ENCODE data around the gene ABCB9. TPM values are rescaled to one million over a fixed set of nuclear protein-coding genes. Genes with fewer than 3 reads are reported as not detected.

ABCB9 gene
- total RNA-seq, 2 experiments from 2014 or later, result 4.7 to 6.7 TPM

DNA sequence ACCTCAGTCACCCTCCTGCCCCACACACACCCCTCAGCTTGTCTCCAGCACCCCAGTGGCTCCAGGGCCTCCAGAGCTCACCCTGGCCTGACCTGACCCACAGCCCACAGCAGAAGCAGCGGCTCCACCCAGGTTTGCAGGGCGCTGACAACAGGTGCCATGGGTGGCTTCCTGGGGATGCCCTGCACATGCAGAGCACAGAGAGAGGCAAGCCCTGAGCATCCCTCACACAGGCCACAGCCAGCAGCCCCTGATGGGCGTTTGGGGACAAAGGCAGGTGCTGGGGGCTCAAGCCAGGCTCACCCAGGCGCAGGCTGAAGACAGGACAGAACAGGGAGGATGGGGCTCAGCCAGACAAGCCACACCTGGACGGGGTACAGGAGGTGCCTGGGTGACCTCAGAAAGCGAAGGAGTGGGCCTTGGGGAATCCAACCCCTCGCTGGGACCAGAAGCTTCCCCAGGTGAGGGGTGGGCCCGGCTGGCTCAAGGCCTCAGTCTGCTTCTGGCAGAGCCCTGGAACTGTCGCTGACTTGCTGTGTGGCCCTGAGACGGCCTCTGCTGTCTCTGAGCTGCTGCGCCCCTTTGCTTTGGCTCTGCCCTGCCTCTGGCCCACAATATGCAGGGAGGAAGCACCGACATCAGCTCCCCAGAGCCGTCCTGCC, 24.8 kb upstream of the ABCB9 start:
- H3K36me3 Mint-ChIP-seq (ENCODE audit: low read depth), result peaks cover 3% of the 10 kb centered on the region
- H3K4me1 Mint-ChIP-seq, result no peaks in the 10 kb centered on the region
- H3K27ac Mint-ChIP-seq, result no peak overlapping the region
- ChIA-PET CTCF (interaction anchor here (1.1 to 1.8 kb wide), 3 partner anchors 9 to 78 kb away, joined by 3 to 6 read pairs (median 4); no protein-coding TSS in a partner anchor), POLR2A (no interaction called here)
- H3K9me3 Mint-ChIP-seq, result no peaks in the 10 kb centered on the region
- H3K4me3 Mint-ChIP-seq, result no peak overlapping the region
- no peak for DNase-seq
- no peaks in the 10 kb centered on the region for H3K27me3 Mint-ChIP-seq

DNA sequence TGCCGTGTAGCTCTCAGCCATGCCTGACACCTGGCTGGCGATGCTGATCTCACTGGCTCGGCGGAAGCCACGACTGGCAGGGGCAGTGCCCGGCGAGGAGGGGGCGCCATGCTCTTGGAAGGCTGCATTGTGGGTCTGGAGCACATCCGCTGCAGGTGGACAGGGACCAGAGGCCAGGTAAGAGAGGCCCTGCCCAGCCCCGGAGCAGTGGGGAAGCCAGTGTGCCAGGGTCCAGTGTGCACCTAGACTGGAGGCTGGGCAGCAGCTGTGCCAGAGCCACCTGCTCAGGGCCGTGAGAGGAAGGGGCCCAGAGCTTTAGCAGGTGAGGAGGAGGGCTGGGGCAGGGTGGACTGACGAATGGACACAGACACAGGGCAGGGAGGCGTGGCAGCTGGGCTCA, 24.3 kb upstream of the ABCB9 start:
- Mint-ChIP-seq H3K27ac (no peak overlapping the region), H3K27me3 (no peaks in the 10 kb centered on the region), H3K4me1 (no peaks in the 10 kb centered on the region), H3K4me3 (no peak overlapping the region), H3K36me3 (ENCODE audit: low read depth) (peaks cover 3% of the 10 kb centered on the region), H3K9me3 (no peaks in the 10 kb centered on the region)
- DNase-seq, result no peak
- CTCF ChIA-PET, result interaction anchor here (0.8 to 2.1 kb wide), 5 partner anchors 9 to 79 kb away, joined by 3 to 6 read pairs (median 4); partner anchors contain the start of gene OGFOD2
- POLR2A ChIA-PET, result no interaction called here

DNA sequence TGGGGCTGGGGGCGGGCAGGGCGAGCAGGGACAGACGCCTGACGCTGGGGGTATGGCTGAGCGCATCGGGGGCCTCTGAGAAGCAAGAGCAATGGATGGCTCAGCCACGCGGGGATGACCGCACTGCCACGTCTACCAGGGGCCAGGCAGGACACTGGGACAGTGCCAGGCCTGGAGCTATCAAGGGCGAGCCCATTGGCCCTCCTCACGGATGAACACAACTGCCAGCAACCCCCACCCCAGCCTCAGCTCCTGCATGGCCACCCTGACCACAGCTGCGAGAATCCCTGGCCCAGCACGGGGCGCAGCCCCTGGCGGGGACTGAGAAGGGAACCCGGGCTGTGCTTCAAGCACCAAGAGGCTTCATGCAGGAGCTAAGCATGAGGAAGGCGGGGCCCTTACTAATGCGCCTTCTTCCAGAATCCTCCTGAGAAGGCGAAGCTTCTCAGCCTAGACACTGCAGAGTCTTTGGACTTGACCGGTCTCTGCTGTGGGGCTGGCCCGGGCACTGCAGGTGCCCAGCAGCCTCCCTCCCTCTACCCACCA, 23.7 kb upstream of the ABCB9 start:
- no peaks in the 10 kb centered on the region for H3K9me3 Mint-ChIP-seq
- no peaks in the 10 kb centered on the region for H3K4me1 Mint-ChIP-seq
- POLR2A ChIA-PET, result no interaction called here
- no peak overlapping the region for H3K27ac Mint-ChIP-seq
- no peaks in the 10 kb centered on the region for H3K27me3 Mint-ChIP-seq
- peaks cover 3% of the 10 kb centered on the region for H3K36me3 Mint-ChIP-seq (ENCODE audit: low read depth)
- no peak for DNase-seq
- CTCF ChIA-PET, result interaction anchor here (0.5 to 2.1 kb wide), 7 partner anchors 8 to 295 kb away, joined by 3 to 6 read pairs (median 4); partner anchors contain the start of gene OGFOD2
- H3K4me3 Mint-ChIP-seq, result no peak overlapping the region

DNA sequence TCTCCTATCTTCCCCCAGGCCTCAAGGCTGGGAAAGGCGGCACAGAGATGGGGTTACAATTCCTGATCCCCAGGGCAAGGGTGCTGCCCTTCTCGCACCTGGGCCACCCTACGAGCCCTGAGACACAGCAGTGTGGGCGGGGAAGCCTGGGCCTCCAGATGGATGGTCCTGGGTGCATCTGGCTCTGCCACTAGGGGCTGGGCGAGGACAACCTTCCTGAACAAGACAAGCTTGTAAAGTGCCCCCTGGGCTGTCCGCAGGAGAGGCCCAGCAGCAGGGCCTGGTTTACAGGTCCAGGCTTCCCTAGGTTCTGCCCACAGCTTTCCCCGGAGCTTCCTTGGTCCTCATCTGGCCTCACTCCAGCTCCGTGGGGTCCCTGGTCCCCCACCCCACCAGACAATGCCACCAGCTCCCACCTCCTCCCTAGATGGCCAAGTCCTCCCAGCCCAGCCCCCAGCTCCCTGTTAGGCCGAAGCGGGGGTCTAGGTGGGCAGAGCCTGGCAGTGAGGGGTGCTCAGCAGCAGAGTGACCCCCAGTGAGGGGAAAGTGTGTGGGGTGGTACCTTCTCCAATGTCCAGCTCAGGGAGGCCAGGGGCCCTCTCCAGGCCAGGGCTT, 23.1 kb upstream of the ABCB9 start:
- ChIA-PET CTCF (interaction anchor here (0.8 to 2.1 kb wide), 4 partner anchors 10 to 21 kb away, joined by 3 to 5 read pairs (median 4); partner anchors contain the start of gene OGFOD2), POLR2A (no interaction called here)
- Mint-ChIP-seq H3K27ac (no peak overlapping the region), H3K36me3 (ENCODE audit: low read depth) (peaks cover 4% of the 10 kb centered on the region), H3K4me3 (no peak overlapping the region), H3K27me3 (no peaks in the 10 kb centered on the region), H3K9me3 (no peaks in the 10 kb centered on the region), H3K4me1 (peaks cover 4% of the 10 kb centered on the region)
- DNase-seq, result no peak

DNA sequence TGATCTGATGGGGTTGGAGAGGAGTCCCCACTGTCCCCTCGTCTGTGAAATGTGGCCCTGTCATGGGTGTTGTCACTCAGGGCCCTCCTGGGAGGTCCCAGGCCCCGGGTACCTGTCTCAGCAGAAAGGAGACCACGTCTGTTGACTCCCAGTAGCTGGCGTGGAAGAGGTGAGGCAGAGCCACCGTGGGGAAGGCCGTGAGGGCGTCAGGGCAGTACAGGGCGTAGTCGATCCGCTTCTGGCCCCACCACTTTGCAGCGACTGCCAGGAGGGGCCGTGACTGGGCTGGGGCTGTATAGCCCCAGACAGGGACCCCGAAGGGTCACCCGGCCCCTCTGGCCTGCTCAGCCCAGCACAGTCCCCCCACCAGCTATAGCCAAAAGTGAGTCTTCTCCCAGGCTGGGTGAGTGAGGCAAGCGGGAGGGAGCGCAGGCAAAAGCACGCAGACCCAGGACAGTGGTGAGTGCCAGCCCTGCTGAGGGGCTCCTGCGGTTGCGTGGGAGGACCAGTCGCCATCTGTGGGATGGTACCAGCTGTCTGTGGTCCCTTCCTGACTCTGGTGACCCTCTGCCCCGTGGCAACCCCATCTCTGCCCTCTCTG, 22.4 kb upstream of the ABCB9 start:
- Mint-ChIP-seq H3K27me3 (no peaks in the 10 kb centered on the region), H3K9me3 (no peaks in the 10 kb centered on the region), H3K4me1 (peaks cover 11% of the 10 kb centered on the region), H3K36me3 (ENCODE audit: low read depth) (peaks cover 5% of the 10 kb centered on the region), H3K27ac (peak overlapping the region; percentile 60), H3K4me3 (no peak overlapping the region)
- DNase-seq, result no peak
- ChIA-PET CTCF (interaction anchor here (1.2 to 2.1 kb wide), 3 partner anchors 9 to 14 kb away, joined by 3 to 5 read pairs (median 4); partner anchors contain the start of gene OGFOD2), POLR2A (no interaction called here)

DNA sequence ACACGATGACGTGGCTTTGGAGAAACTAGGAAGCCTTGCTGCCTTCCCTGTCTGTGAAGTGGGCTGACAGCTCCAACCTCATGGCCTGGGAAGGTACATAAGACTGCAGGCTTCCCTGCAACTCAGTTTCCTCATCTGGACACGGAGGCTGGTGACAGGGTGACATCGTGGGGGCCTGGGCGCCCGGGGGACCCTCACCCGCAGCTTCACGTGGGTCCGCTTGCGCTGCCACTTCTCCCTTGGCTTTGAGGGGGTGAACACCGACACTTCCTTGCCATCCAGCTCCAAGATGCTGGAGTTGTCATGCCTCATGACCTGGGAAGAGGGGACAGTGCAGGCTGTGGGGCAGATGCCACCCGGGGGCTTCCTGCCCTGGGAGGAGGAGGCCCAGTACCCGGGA, 21.8 kb upstream of the ABCB9 start:
- POLR2A ChIA-PET, result no interaction called here
- no peaks in the 10 kb centered on the region for H3K9me3 Mint-ChIP-seq
- no peak for DNase-seq
- CTCF ChIA-PET, result no interaction called here
- no peaks in the 10 kb centered on the region for H3K27me3 Mint-ChIP-seq
- H3K27ac Mint-ChIP-seq, result no peak overlapping the region
- H3K4me1 Mint-ChIP-seq, result peaks cover 17% of the 10 kb centered on the region
- no peak overlapping the region for H3K4me3 Mint-ChIP-seq
- peaks cover 9% of the 10 kb centered on the region for H3K36me3 Mint-ChIP-seq (ENCODE audit: low read depth)

DNA sequence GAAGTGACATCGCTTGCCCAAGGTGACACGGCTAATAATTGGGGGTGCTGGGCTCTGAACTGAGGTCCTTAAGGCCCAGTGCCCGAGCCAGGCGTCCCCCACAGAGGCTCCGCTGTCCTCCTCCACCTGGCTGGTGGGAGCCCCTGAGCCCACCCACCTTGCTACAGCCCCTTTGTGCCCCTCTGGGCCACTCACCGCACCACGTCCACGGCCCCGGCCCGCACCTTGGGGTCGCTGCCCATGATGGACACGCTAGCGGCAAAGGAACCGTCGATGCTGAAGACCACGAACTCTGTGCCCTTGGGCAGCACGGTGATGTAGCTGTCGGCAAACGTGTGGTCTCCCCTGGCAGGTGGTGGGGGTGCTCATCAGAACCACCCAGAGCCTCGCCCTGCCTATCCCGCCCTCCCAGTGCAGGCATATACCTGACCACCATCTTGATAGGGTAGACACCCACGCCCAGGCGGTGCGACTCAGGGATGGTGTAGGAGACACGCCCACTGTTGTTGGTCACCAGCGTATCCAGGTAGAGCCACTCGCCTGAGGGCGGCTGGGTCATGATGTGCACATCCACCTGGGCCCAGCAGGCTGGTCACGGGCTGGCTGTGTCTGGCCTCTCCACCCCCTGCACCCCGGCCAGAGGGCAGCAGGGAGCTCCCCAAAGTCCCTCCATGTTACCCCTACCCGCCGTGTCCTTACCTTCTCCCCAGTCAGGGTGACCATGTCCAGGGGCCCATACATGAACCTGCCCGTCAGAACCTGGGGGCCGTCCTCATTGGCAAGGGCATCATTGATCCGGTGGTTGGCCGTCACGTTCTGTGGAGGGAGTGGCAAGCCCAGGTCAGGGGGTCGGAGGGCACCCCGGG, 21.1 kb upstream of the ABCB9 start:
- Mint-ChIP-seq H3K4me1 (peaks cover 23% of the 10 kb centered on the region), H3K27me3 (no peaks in the 10 kb centered on the region), H3K27ac (no peak overlapping the region), H3K4me3 (no peak overlapping the region), H3K36me3 (ENCODE audit: low read depth) (peaks cover 16% of the 10 kb centered on the region), H3K9me3 (no peaks in the 10 kb centered on the region)
- no peak for DNase-seq
- ChIA-PET POLR2A (no interaction called here), CTCF (interaction anchor here (0.5 to 1.5 kb wide), 2 partner anchors 13 to 31 kb away, joined by 3 read pairs; no protein-coding TSS in a partner anchor)

DNA sequence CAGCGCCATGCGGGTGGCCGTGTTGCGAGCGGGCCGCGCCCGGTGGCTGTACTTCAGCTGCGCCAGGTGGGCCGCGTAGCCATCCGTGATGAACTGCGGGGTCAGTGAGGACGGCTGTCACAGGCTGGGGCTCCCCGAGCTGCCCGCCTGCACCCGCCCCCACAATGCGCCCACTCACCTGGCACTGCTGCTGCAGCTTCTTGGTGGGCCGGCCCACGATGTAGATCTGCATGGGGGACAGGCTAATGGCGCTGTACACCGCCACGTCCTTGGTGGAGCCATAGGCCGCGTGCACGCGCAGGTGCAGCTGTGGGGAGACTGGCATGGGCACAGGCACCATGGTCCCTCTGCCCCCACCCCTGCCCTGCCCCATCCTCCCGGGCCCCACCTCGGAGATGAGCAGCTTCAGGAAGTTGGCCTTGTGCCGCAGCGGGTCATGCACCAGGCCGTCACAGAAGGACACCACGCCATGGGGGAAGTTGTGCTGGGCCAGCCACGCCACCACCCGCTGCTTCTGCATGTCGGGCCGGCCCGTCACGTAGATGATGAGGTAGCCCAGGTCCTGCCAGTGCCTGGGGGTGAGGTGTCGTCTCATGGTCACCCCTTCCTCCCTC, 20.1 kb upstream of the ABCB9 start:
- Mint-ChIP-seq H3K27ac (no peak overlapping the region), H3K27me3 (no peaks in the 10 kb centered on the region), H3K4me1 (peaks cover 33% of the 10 kb centered on the region), H3K9me3 (no peaks in the 10 kb centered on the region), H3K4me3 (no peak overlapping the region), H3K36me3 (ENCODE audit: low read depth) (peaks cover 25% of the 10 kb centered on the region)
- CTCF ChIA-PET, result interaction anchor here (0.5 to 1.5 kb wide), 2 partner anchors 14 to 239 kb away, joined by 3 to 4 read pairs; no protein-coding TSS in a partner anchor
- no peak for DNase-seq
- POLR2A ChIA-PET, result no interaction called here

DNA sequence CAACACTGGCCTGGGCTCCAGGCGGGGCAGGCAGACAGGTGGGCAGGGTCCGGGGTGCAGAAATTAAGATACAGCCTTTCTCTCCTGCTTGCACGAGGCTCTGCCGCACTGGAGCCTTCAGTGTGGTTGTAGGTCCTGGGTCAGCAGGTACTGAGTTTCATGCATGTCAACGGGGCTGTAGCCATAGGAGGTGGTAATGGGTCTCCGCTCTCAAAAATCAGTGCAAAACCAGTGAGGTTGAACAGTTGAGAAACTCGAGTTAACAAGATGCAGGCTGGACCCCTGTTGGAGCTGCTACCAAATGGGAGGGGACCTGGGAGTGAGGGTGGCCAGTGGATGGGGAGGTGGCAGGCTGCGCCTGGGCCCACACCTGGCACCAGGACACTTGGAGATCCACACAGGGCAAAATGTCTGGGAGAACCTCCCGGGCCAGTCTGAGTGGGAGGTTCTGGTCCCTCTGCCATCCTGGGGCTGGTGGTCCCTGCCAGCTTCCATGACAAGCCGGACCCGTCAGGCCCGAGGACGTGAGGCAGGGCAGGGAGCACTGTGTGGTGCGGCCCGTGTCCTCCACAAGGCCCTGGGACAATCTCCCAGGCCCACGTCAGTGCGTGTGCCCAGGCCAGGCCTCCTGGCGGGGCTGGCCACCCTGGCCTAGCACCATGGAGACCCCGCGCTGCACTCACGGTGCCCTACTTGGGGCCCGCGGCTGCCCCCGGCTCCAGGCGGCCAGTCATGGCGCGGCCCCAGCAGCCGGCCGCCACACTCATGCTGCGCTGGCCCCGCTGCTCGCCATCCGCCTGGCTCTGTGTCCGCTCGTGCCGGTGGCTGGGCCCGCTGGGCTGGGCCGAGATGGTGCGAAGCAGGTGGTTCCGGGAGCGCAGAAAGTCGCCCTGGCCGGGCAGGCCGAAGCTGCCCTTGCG, 19.3 kb upstream of the ABCB9 start:
- Mint-ChIP-seq H3K36me3 (ENCODE audit: low read depth) (peaks cover 25% of the 10 kb centered on the region), H3K27me3 (no peaks in the 10 kb centered on the region), H3K27ac (no peak overlapping the region), H3K4me3 (no peak overlapping the region), H3K4me1 (peaks cover 33% of the 10 kb centered on the region), H3K9me3 (no peaks in the 10 kb centered on the region)
- DNase-seq, result no peak
- ChIA-PET POLR2A (no interaction called here), CTCF (interaction anchor here (0.5 to 1.5 kb wide), 2 partner anchors 15 to 240 kb away, joined by 3 to 4 read pairs; no protein-coding TSS in a partner anchor)

DNA sequence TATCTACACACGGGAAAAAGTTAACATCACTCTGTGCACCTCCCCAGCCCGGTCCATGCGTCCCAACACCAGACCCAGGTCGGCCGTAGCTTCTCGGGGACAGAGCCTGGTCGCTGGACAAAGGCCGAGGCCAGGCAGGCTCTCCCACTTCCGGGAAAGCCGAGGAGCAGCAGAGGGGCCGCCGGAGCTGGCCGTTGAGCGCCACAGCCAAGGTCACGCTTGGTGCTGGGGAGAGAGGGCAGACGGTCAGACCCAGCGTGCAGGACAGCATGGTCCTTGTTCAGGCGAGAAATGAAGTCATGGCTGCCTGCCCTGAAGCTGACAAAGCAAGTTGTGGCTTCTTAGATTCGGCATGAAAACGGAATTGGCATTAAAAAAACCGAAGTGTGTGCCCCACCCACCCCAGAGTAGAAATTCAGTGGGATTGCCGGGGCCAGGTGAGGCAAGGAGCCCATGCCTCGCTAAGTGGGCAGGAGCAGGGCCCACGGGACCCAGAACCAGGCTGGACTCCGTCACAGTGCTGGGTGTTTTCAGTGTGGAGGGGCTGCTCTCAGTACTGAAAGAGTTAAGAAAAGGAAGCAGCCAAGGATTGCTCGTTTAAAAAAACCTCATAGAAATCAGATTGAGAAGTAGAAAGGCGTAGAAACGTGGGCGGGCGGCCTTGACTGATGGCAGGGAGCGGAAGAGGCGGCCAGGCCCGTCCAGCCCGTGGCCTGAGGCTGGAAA, 18.5 kb upstream of the ABCB9 start:
- ChIA-PET CTCF (interaction anchor here (0.6 to 1.5 kb wide), 2 partner anchors 24 to 654 kb away, joined by 3 read pairs; no protein-coding TSS in a partner anchor), POLR2A (no interaction called here)
- Mint-ChIP-seq H3K9me3 (no peaks in the 10 kb centered on the region), H3K27ac (peak overlapping the region; percentile 48), H3K4me1 (peaks cover 37% of the 10 kb centered on the region), H3K36me3 (ENCODE audit: low read depth) (peaks cover 25% of the 10 kb centered on the region), H3K27me3 (no peaks in the 10 kb centered on the region), H3K4me3 (no peak overlapping the region)
- no peak for DNase-seq
